M059J (cell line): ENCODE results near the gene MREG. TPM values are rescaled to one million over a fixed set of nuclear protein-coding genes. Genes with fewer than 3 reads are reported as not detected.
A peak's percentile ranks its signal among the peaks of the same experiment; 100 is the strongest.
"Not testable (repeated sequence)": the region's sequence is repeated elsewhere in the genome, so short reads cannot be mapped to it uniquely, and the experiment has no call there.

ENCODE experiments used
- DNase-seq: peaks from one replicate; pipeline ENCODE4 v3.0.0-alpha.2; 2012; ENCODE audit warnings: low read depth
- total RNA-seq: library from RNA; depleted of rRNA; stranded (reverse); fragments of >200 nt; shearing (Covaris generic); gene quantifications from 2 replicates; pipeline ENCODE4 v1.2.3, GENCODE V29; 2014

MREG gene
- total RNA-seq, 1 experiment from 2014 or later, result 3.6 TPM

DNA sequence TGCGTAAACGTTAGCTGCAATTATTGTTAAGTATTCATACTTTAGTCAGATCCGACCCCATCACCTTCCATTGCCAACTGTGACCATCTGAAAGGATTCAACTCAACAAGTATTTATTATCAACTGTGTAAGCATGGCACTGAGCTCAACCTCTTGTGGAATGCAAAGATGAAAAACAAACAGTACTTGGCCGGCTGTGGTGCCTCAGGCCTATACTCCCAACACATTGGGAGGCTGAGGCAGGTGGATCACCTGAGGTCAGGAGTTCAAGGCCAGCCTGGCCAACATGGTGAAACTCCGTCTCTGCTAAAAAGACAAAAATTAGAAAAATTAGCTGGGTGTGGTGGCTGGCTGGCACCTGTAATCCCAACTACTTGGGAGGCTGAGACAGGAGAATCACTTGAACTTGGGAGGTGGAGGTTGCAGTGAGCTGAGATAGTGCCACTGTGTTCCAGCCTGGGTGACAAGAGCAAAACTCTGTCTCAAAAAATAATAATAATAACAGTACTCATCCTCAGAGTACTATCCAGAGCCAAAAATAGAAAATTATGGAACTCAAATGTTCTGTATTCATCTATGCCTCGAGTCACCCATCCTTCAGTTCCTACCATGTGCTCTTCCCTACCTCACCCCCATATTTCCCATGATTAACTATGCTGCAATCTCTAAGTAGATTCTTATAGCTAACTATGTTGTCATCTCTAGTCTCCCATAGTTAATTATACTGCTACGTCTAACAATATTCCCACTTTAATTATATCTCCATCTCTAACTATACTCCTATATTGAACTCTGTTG is 8.6 kb upstream of the MREG start:
- no peak for DNase-seq

DNA sequence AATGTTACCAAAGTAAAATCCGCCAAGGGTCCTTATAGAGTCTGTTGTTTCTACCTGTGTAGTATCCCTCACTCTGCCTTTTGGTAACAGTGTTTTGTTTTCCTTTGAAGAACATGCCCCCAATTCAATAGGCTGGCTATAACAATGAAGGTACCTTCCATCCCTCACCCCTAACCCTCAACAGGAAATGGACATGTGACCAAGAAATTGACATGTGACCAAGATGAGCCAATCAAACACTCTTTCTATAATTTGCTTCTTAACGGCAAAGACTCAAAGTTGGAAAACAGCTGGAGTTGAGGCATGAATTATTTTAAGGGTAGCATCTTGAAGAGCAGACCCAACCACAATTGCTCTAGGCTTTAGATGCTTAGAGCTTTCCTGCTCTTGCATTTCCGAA is 5.4 kb upstream of the MREG start:
- no peak for DNase-seq

DNA sequence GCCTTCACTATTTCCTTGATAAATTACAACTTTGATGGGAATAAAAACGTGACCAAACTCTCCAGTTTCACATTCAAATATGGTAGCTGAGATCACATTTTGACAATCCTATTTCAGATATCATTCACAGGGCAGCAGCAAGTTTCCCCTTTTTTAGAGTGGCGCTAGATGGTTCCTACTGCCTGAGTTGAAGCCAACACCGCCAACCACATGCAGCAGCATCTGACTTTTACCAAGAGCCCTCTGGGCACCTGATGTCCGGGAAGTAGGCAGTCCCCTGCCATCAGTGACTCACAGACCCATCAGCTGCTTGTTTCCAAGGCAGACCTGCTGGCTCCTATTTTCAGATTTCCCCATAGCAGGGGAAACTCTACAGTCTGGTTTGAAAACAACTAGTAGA is 4.0 kb upstream of the MREG start:
- peak; percentile 91 for DNase-seq

DNA sequence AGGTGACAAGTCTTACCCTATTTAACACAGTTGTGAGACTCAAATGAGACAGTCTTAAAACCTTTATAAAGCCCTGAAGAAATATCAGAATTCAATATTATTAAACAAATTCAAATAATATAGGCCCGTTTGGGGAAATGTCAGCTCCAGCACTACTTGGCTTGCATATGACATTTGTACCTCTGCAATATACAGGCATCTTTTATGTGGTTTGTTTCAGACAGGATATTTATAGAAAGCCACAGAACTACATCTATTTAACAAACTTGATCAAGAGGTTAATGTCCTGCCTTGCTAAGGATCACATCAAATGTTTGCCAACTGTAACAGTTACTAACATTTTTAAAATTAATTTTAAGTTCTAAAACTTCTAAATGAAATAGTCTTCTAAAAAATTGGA is 3.2 kb upstream of the MREG start:
- DNase-seq, result no peak

DNA sequence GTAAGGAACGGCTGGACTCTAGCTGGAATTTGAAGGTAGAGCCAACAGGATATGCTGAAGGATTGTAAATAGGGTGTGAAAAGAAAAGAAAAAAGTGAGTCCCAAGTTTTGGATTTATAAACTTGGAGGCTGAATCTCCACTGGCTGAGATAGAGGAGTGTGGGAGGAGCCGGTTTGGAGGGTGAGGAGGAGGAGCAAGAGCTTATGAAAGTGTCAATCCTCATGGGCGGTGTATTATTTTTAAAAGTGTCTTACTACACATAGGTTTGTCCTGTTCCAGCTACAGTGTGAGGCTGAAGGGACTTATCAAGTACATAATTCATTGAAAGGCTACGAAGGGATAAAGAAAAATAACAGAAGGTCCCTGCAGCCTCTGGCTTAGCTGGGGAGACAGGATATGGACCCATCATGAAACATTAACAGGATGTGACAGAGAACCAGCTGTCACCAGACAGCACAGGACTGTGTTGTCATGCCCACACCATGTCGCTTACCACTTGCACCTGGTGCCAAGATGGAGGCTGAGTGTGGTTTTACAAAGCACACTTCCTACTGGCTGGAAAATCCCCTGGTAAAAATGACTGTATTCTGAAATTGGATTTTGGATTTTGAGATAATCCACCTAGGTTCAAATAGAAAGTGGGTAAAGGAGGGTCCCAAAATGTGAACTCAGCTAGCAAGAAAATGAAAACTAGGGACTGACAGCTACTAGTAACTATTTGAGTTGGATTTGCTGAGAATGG is 2.5 kb upstream of the MREG start:
- no peak for DNase-seq

DNA sequence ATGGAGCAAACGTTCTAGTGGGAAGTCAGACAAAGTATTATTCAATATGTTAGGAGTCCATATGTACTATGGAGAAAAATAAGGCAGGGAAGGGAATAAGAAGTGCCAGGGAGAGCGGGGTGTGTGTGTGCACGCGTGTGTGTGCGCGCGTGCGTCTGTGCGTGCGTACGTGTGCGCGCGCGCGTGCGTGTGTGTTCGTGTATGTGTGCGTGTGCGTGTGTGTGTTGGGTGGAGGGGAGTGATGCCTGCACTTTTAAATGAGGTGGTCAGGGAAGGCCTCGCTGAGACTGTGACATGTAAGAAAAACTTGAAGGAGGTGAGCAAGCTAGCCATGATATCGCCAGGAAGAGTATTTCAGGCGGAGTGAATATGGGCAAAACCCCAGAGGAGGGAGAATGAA is 1.6 kb upstream of the MREG start:
- no peak for DNase-seq

DNA sequence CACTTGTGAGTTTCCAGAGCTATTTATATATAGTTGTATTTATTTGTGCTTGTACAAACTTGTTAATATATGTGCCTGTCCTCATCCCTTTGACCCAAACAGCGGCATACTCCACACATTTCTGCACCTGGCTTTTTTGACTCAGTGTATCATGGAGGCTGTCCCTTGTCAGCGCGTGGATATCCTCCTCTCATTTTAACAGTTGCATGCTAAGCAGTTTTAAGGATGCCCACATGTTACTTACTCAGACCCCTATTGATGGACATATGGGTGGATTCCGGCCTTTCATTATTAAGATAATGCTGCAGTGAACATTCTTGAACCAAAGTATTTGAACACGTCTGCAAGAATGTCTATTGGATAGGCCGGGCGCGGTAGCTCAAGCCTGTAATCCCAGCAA is 655 bp upstream of the MREG start:
- DNase-seq, result no peak

DNA sequence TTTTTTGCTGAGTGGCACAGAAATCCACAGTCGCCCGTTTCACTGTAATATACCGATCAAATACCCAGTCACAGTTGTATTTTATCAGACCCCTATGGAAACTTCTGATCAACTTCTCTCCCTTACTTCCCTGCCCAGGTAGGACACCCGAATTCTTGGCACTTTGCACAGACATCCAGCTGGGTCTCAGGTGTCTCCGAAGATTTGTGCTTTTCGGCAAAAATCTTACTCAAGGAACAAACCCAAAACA is 596 bp downstream of the MREG start:
- no peak for DNase-seq

DNA sequence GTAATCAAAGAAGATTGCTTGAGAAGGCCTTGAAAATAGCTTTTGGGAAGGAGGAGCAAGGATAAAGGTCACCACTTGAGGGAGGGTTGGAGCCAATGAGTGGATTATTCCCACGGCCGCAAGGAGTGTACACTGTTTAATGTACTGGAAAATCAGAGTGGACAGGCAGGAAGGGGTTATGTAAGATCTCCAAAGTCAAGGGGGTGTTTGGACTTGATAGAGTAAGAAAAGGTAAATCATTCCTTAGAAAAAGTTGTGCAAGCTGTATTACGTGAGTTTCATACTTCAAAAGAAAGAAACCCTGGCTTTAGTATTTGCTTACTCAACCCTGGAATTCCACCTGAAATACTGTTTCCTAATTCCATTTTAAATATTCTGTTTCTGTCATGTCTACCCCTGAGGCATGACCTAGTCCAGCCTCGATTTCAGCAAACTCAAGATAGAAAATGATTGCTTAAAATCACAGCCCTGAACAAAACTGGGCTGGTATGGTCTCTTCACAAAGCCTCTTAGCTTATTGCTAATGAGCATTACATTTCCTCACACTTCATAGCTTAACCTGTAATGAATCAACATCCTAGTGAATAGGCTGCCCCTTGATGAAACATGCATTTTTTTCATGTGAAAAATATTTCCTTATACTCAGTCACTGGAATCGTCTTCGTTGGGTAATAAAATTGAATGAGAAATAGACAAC is 1.1 kb downstream of the MREG start:
- peak; percentile 83 for DNase-seq

DNA sequence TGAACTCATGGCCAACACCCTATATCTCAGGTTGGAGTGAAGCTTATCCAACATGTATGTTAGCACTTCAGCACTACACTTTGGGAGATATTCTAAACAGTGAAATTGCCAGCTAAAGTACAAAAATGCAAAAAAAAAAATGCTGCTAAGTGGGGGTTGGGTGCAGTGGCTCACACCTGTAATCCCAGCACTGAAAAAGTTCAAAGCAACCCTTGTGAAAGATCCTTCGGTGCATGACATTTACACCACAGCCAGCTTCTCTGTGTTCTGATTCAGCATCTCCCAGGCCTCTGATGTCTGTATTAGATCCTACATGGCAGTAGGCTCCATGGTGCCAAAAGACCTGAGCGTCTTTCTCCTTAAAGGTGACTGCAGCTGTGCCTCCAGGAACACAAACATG is 4.1 kb downstream of the MREG start:
- not testable (repeated sequence) for DNase-seq

DNA sequence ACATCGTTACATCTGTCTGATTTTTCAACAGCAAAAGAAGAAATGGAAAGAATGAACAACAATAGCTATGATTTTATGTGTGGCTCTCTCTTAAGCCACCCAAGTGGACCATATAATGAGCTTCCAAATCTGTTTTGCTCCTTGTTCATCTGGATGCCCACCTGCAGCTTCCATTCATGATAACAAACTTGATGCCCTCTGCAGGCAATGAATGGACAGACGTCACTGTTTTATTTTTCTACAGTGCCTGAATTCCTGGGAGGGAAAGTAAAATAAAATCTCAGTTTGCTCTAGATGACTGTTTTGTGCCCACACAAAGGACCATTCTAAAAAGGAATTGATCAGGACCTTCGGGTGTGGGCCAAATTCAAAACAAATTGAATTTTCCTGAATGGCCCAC is 5.0 kb downstream of the MREG start:
- DNase-seq, result no peak

DNA sequence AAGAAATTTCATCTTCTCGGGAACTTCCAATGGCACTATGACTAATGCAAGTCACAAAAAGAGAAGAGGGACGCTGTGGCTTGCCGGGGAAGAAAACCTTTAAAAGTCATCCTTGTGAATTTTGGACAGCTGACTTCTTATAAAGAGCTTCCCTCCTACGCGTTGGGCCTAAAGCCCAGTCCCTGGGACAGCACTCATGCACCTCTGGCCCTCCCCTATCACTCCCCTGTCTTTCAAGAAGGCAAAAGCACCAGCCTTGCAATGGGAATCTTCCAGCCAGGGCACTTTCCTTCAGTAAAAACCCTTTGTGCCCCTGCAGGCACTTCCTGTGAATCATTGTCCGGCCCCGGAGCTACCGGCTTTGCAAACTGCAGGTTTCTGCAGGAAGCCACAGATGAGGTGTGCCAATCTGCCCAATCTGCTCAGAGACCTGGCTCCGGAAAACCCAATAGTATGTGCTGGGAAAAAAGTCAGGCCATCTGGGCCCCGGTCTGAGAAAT is 7.1 kb downstream of the MREG start:
- DNase-seq, result peak; percentile 91

DNA sequence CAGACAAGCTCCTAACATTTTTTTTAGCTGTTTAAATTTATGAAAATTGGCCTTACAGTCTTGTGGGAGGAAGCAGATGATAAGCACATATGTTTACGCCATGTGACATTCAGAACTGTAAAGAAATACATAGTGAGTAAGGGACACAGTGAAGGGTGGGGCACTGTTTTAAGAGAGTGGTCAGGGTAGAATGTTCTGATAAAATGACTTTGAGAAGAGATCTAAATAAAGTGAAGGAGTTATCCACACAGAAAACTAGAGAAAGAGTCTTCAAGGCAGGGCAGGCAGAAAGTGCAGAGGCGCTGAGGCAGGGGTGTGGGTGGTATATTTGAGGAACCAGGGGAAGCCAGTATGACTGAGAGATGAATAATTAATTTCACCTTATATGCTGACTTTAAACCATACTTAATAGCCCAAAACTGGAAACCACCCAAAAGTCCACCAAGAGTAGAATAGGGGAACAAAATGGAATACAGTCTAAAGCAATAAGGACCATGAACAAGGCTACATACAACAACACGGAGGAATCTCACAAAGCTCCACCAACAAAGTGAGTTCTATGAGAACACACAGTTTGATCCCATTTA is 8.6 kb downstream of the MREG start:
- no peak for DNase-seq

DNA sequence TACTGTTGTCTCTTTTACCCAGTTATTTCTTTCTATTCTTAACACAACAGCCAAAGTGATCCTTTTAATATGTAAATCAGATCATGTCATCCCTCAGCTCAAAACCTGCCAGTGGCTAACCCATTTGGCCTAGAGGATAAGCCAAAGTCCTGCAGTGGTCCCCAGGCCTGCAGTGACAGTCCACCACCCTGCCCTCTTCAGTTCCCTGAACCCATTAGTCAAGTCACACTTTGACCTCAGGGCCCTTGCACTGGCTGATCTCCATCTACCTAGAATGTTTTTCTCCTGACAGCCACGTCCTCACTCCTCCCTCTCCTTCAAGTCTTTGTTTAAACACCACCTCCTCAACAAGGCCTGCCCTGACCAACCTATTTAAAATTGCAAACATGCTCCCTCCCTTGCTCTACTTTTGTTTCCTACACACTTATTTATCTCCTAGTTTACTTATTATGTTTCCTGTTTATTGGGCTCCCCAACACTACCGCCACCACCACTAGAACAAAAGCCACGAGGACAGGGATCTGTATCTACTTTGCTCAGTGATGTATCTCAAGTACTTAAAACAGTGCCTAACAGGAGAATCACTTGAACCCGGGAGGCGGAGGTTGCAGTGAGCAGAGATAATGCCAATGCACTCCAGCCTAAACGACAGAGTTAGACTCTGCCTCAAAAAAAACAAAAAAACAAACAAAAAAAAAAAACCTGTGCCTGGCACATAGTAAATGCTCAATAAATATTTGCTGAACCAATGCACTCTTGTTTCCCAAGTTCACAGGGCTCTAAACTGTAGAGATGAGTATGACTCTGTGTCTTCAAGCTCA is 9.3 kb downstream of the MREG start:
- DNase-seq, result no peak

DNA sequence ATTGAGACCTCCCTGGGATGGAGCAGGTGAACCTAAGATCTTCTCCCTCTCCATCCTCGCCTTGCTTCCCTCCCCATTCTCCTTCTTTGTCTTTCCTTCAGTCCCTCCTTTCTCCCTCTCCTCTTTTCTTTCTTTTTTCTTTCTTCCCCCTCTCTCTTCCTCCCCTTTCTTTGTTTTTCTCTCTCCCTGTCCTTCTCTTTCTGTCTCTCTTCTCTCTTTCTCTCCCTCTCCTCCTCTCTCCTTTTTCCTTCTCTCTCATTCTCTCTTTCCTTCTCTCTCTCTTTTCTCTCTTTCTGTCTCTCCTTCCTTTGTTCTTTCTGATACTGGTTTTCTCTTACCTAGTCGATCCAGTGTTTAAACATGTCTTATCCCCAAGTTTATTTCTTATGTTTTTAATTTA is 10.7 kb downstream of the MREG start:
- no peak for DNase-seq

DNA sequence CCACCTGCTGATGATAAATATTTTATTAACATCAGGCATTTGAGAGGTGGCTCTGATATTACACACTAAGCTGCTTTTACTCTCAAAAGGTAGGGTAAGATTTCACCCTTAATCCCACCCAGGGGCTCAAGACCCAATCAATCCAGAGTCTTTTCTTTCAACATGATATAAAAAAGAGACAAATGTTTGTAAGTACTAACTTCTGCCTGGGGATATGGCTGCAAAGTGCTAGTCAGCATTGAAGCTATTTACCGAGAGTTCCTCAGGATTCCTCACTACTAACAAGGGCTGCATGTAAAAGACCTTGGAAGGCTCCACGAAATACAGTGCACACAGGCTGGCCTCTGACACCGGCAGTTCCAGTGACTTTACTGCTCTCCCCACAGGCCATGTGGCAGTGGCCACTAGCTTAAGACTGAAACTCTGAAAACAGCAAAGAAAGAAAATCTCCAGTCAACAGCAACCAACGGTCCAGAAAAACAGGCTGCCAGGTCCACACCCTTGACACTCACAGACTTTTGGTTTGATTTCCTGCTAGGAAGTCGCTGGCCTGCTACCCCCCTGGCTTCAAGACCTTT is 11.2 kb downstream of the MREG start:
- DNase-seq, result no peak

DNA sequence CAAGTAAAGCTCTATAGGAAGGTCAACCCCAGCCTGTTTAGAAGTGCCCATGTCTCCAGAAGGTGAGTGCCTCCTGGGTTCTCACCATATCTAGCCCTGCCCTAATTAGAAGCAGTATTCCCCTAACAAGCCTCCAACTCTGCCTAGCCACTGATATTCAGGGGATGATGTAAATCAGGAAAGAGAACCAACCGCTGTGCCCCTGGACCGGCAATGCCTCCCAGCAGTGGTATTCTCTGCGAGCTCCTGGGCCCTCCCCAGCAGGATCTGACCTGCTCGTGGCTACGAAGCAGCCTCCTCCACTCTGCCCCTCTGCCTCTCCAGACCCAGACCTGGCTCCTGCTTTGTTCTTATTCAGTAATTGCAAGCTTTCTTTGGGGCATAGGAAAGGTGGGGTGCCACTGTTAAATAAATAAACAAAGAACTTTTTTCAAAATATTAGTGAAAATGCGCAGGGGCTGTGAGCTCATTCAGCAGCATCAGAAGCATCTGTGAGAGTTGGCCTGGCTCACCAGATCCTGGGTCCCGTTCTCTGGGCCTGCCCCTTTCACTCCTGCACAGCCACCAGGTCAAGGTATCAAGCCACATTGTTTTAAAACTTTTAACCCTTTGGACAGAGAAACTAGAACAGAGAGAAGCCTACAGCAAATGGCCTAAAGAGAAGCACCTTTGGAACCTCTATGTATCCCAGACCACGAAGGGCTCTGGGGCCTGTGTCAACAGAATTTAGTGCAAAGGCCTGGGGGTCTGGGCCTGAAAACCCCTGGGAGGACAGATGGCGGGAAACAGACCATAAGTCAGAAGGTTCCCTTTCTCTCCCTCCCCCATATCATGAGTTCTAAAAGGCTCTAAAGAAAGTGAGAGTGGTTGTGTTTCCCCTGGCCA is 11.9 kb downstream of the MREG start:
- no peak for DNase-seq

DNA sequence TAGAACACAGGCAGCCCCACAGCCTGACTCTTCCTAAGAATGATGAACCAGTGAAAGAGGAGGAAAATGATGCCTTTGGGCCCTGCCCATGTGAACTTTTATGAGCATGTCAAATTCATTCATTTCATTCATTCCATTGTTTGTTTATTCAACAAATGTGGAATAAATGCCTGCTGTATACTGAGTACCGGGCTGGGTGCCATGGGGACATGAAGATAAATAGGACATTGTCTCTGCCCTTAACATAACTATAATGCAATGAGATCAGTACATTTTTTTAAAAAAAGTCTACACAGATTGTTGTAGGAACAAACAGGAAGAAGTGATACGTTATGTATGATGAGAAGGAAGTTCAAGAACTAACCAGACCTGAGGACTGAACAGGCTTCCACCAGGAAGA is 14.7 kb downstream of the MREG start:
- no peak for DNase-seq

DNA sequence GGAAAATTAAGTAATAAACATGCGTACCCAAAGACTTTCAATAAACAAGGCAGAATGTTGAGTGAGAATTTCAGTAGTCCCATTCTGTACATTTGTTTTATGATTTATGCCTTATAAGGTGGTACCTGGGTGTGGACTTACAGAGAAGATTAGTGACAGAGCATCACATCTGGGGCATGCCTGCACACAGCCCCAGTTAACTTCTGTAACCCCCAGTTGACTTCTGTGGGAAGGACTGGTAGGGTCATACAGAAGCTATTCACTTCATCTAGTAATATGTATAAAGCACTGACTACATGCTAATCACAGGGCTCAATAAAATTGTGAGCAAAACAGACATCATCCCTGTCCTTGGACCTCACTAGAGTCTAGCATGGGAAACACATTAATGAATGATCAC is 16.1 kb downstream of the MREG start:
- DNase-seq, result no peak

DNA sequence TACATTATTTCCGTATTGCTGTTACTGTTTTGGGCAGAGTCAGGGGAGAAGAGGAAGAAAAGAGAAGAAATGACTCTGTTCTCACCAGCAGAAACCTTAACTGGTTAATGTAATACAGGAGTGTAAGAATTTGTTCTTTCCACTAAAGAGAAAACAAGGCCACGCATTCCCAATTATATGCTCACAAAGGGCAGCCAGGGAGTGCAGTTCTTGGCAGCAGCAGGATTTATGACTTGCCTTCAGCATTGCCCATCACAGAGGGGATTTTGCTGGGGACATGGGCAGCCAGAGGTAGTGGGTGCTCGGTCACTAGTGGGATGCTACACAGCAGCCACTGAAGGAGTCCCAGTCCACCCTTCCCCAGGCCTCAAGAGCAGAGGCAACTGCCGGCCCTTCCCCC is 18.4 kb downstream of the MREG start:
- no peak for DNase-seq
